WI38 (cell line): ENCODE data around the gene ETV6.

Experiments
- H3K4me3 ChIP-seq: 2 replicates; pipeline ENCODE4 v1.5.1; 2011; ENCODE audit warnings: low read depth, mild to moderate bottlenecking, control low read depth, low read length
- CTCF ChIP-seq: IDR thresholded peaks from 2 replicates; pipeline ENCODE4 v1.5.1; 2012; ENCODE audit warnings: low read depth, mild to moderate bottlenecking, control low read depth, low read length

The ETV6 gene

DNA sequence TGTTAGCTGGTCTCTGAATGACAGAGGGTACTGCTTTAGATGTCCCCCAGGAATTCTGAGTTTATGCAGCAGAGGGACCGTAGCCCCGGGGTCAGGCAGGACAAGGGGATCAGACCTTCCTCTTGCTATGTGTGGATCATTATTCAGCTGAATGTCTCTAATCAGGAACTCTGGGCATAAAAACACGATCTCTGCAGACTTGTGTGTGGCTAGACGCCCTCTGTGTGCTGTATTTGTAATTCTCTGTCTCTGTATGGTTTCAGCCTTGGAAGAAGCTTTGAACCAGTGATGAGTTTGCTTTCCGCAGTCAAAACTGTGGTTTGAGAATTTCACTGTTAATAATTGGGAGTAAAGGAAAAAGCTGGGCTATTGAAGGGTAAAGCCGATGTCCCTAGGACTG is 125.3 kb downstream of the ETV6 start:
- no peak overlapping the region for H3K4me3 ChIP-seq
- no peak for TF ChIP-seq CTCF

- TF ChIP-seq CTCF = no peak
- no peak overlapping the region for H3K4me3 ChIP-seq
These were observed 126.8 kb downstream of the ETV6 start for GRCh38 chr12:11776316-11776715.

- no peak for TF ChIP-seq CTCF
- H3K4me3 ChIP-seq = no peak overlapping the region
These were observed 128.0 kb downstream of the ETV6 start for GRCh38 chr12:11777451-11777850.

- no peak overlapping the region for H3K4me3 ChIP-seq
- no peak for TF ChIP-seq CTCF
These were observed 128.5 kb downstream of the ETV6 start for GRCh38 chr12:11777962-11778361.

DNA sequence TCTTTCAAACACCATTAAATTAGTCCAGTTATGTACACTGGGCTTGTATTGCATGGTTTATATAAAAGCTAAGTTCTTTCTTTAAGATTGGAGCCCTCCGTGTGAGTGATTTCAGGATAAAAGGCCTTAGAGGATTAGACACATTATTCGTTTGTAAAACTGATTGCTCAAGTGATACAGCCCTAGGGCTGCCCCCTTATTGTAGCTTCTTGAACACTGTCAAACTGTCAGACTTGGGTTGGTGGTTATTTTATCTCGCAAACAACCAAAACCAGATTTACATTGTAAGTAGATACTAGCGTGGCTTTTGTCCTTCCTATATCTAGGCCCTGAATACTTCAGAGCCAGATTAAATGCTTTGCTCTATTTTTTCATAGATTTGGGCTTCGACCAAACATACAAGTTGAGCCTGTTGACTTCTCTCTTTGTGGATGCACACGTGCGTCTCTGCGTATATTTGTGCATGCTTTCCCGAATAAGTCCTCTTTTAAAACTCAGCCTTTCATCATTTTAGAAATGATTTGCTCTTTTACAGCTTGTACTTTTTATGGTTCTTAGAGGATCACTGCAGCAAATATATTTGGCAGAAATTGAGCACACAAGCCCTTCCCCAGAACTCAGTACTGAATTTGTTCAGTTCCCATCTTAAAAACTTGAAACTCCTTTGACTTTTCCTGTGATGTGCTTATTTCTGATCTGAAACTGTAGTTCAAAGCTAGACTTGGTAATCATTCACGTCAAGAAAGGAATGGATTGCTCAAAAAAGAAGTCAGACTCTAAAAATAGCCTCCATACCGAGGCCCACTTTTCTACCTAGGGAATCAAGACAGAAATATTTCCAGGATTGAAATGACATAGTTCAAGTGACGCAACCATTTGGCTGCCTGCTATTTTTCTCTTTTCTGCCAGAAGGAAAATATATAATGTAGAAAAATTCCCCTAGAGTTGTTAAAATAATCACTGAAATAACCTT is 129.5 kb downstream of the ETV6 start:
- TF ChIP-seq CTCF = no peak
- H3K4me3 ChIP-seq = no peak overlapping the region

- no peak for TF ChIP-seq CTCF
- H3K4me3 ChIP-seq = no peak overlapping the region
These were observed 131.1 kb downstream of the ETV6 start for GRCh38 chr12:11780521-11781101.

DNA sequence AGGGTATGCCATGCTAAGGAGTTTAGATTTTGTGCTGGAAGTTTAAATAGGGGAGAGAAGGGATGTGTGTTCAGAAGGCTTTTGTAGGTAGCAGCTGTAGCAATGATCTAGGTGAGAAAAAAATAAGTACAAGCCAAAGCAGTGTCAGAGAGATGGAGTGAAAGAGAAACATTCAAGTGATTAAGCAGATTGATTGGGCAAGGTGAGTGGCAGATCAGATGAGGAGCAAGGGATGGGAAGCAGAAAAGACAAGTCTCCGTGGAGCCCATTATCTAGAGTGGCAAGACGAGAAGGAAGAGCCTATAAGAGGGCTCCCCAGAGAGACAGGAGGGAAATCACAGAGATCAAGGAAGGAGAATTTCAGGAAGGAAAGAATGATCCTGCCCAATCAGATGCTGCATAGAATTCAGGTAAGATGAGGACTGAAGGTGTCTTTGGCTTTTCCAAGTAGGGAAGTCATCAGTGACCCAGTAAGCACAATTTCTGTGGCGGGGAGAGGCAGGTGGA is 133.5 kb downstream of the ETV6 start:
- H3K4me3 ChIP-seq = no peak overlapping the region
- no peak for TF ChIP-seq CTCF
